GM10248 (cell line): ENCODE data around the gene SH3GL2.

Experiments used
- CTCF ChIA-PET: fragments of 300-600 bp; sonication (Branson Sonifier 250); formaldehyde crosslinking; extraction: SDS; loops from one replicate; lab custom pipeline; 2021; ENCODE audit warnings: antibody characterized with exemption; lab: Yijun Ruan, JAX
- POLR2A ChIA-PET: fragments of 350-650 bp; sonication (Branson Sonifier 250); formaldehyde crosslinking; extraction: SDS; loops from one replicate; lab custom pipeline; 2020; ENCODE audit warnings: antibody characterized with exemption; lab: Yijun Ruan, JAX
- DNase-seq: peaks from one replicate; pipeline ENCODE4 v3.0.0; 2012; ENCODE audit errors: extremely low spot score
- CTCF ChIP-seq: IDR thresholded peaks from 2 replicates; pipeline ENCODE4 v1.5.1; 2012; ENCODE audit warnings: mild to moderate bottlenecking, low read depth; ENCODE audit errors: extremely low read depth, missing control alignments, control extremely low read depth

The SH3GL2 gene

DNA sequence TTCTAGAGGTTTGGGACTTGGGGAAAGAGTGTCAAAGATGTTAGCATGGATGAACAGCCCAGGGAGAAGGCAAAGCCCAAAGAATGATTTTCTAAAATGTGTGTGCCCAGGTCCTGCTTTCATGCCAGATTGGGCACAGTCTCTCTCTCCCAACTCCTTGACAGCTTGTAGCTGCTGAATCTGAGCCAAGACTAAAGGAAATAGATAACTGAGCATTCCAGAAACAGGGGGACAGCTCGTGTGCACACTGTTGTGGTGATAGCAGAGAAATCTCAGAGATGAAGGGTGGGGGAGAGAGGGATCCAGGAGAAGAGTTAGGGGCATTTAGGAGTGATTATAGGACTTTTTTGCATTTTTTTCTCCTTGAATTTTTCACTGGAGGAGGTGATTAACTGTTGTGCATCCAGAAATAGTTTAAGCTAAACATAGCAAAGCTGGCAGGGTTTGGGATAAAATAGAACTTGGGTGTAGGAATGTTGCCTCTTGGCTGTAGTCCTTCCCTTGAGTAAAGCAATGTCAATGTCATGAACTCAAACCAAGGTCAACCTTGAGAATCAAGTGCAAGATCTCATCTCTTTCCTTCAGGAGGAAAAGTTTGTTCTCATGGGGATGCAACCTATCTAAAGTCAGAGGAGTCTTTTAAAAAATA is 245.9 kb downstream of the SH3GL2 start:
- no peak for TF ChIP-seq CTCF
- CTCF ChIA-PET: interaction anchor here (1.0 to 6.0 kb wide), 2 partner anchors 14 to 21 kb away, joined by 3 to 19 read pairs; no protein-coding TSS in a partner anchor
- POLR2A ChIA-PET: no interaction called here
- no peak for DNase-seq

GRCh38 chr9:17825265-17825659 is 246.4 kb downstream of the SH3GL2 start:
- ChIA-PET POLR2A (no interaction called here), CTCF (interaction anchor here (1.0 to 6.0 kb wide), 2 partner anchors 14 to 21 kb away, joined by 3 to 19 read pairs; no protein-coding TSS in a partner anchor)
- TF ChIP-seq CTCF: no peak
- no peak for DNase-seq

DNA sequence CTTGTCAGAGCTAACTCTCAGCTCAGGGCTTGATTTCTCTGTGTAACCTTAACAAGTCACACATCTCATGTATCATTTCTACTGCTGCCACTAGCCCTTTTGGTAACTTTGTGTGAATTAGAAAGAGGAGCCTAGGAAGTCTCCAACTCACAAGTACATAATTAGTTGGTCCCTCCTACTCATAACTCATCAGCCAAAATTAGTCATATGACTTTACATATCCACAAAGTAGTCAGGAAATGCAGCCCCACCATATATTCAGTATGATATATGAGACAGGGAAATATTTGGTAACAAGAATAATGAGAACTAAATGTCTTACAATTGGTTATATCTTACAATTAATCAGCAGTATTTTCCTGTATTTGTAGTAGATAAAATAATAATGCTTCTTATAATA is 250.2 kb downstream of the SH3GL2 start:
- no peak for TF ChIP-seq CTCF
- no peak for DNase-seq
- ChIA-PET POLR2A (no interaction called here), CTCF (interaction anchor here (1.3 to 6.0 kb wide), 2 partner anchors 18 kb away, joined by 5 to 19 read pairs; no protein-coding TSS in a partner anchor)

DNA sequence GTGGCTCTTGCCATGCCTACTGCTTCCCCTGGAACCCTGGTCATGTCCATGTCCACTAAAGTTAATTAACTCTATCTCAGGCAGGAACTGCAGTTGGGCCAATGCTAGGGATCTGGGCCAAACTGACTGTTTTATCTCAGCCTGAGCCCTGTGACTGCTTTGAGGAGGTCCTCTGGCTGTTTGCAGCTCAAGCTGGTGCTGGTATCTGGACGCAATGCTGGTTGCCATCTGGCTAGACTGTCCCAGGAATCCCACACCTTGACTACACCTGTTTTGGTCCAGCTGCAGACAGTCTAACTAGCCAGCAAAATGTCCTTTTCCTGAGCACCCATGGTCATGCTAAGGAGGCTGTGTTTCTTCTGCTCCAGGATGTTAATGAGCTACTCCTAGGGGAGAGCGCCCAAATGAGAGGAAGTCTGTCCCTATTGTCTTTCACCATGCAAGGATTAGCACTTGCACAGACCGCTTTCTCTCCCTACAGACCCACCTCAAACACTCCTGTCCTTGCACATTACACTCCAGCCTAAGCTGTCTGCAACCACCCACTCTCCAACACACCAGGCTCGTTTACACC is 251.0 kb downstream of the SH3GL2 start:
- no peak for DNase-seq
- no peak for TF ChIP-seq CTCF
- ChIA-PET POLR2A (no interaction called here), CTCF (interaction anchor here (1.3 kb wide), 1 partner anchor 19 kb away, joined by 5 read pairs; no protein-coding TSS in a partner anchor)

DNA sequence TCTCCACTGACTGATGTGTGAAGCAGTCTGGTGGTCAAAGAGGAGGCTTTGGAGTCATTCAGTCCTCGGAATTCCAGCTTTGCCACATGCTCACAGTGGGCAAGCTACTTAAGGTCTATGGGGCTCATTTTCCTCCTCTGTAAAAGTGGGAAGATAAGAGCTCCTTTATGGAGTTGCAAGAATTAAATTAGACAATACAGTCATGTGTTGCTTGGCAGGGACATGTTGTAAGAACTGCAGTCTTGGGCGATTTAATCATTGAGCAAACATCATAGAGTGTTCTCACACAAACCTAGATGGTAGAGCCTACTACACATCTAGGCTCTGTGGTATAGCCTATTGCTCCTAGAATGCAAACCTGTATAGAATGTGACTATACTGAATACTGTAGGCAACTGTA is 253.9 kb downstream of the SH3GL2 start:
- no peak for TF ChIP-seq CTCF
- no peak for DNase-seq
- POLR2A ChIA-PET: no interaction called here
- CTCF ChIA-PET: interaction anchor here (1.1 to 1.8 kb wide), 5 partner anchors 11 to 26 kb away, joined by 3 to 10 read pairs (median 4); no protein-coding TSS in a partner anchor

GRCh38 chr9:17833846-17834245 is 255.0 kb downstream of the SH3GL2 start:
- POLR2A ChIA-PET: no interaction called here
- CTCF ChIA-PET: interaction anchor here (0.6 to 1.8 kb wide), 6 partner anchors 10 to 1633 kb away, joined by 3 to 10 read pairs (median 4); no protein-coding TSS in a partner anchor
- no peak for TF ChIP-seq CTCF
- no peak for DNase-seq
